ENCODE measurements around the gene DUSP2. TPM values are rescaled to one million over a fixed set of nuclear protein-coding genes. Genes with fewer than 3 reads are reported as not detected.

DUSP2 gene
- total and polyA plus RNA-seq, 10 of the 15 experiments (the other 5 are each of a cell fraction or from before 2014, with no cell fraction given): 9.7 to 212 (median 57.2) TPM

DNA sequence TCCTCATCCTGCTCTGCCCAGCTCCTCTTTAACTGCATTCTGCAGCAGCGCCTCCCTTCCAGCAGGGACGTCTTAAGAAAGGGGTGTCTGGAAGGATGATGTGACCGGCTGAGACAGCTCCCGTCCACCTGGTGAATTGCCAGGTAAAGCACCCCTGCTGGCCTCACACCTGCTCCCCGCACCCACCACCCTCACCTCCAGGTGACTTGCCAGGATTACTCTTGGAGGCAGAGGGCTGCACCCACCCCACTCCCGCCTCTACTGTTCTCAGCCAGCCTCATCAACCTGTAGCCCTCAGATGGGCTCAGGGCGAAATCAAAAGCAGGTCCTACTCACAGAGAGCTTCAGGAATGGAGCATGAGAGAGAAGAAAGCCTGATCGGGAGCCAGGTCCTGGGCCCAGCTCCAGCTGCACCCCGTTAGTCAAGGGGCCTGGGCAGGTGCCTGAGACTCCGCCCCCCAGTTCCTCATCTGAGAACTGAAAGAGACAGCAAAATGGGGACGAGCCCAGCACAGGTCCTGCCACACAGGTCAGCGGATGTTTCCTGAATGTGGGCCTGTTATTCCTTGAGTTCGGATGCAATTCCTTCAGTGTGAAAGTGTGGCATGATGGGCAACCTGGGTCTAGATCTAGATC, 34.5 kb downstream of the DUSP2 start:
- RAD21 ChIA-PET (ENCODE audit: unreplicated experiment): interaction anchor here (1.6 kb wide), 1 partner anchor 64 kb away, joined by 4 read pairs; no protein-coding TSS in a partner anchor
- H3K36me3 ChIP-seq (ENCODE audit: control insufficient read depth in 2 of 2, insufficient read depth in 2 of 2, low read length in 1 of 2): no peaks in the 10 kb centered on the region
- no peaks in the 10 kb centered on the region; the same call in 2 of the 3 replicates for H3K9me3 ChIP-seq (replicated peaks; ENCODE audit: control insufficient read depth, insufficient read depth, low read length)
- H2AFZ ChIP-seq (ENCODE audit: control insufficient read depth, low read depth, low read length): no peak overlapping the region
- H3K27ac ChIP-seq (ENCODE audit: control insufficient read depth, insufficient read depth): no peak overlapping the region
- no peak for FAIRE-seq
- H3K4me2 ChIP-seq (ENCODE audit: control insufficient read depth, insufficient read depth): no peak overlapping the region
- no TSS peak for BruUV-seq (replicated peaks)
- DNase-seq (ENCODE audit: low read depth, low spot score): no peak
- SMC1A ChIA-PET (ENCODE audit: uncharacterized antibody, unreplicated experiment): no interaction called here
- H3K9ac ChIP-seq (ENCODE audit: control insufficient read depth, insufficient read depth, low read length): no peak overlapping the region
- 39% methylated on average over 13 of the region's 13 CpGs for WGBS (ENCODE audit: insufficient coverage, insufficient replicate concordance, low lambda C conversion rate, missing lambda C conversion rate)
- no peak for ATAC-seq
- POLR2A ChIA-PET: no interaction called here
- TF ChIP-seq MTA3 (IDR thresholded peaks at IDR 0.05; ENCODE audit: borderline replicate concordance, low read length) (no peak), SREBF2 (IDR thresholded peaks at IDR 0.05; ENCODE audit: low read length) (no peak), LARP7 (IDR thresholded peaks at IDR 0.05) (no peak), BHLHE40 (IDR thresholded peaks at IDR 0.05; ENCODE audit: borderline replicate concordance in 1 of 2, low read depth in 2 of 2, low read length in 1 of 2) (no peak), NR2C2 (IDR thresholded peaks at IDR 0.05; ENCODE audit: borderline replicate concordance, control insufficient read depth, insufficient read length, low read depth) (no peak), MYB (IDR thresholded peaks at IDR 0.05; ENCODE audit: borderline replicate concordance, low read depth, low read length) (no peak)
- TF ChIP-seq, protein P1, sequence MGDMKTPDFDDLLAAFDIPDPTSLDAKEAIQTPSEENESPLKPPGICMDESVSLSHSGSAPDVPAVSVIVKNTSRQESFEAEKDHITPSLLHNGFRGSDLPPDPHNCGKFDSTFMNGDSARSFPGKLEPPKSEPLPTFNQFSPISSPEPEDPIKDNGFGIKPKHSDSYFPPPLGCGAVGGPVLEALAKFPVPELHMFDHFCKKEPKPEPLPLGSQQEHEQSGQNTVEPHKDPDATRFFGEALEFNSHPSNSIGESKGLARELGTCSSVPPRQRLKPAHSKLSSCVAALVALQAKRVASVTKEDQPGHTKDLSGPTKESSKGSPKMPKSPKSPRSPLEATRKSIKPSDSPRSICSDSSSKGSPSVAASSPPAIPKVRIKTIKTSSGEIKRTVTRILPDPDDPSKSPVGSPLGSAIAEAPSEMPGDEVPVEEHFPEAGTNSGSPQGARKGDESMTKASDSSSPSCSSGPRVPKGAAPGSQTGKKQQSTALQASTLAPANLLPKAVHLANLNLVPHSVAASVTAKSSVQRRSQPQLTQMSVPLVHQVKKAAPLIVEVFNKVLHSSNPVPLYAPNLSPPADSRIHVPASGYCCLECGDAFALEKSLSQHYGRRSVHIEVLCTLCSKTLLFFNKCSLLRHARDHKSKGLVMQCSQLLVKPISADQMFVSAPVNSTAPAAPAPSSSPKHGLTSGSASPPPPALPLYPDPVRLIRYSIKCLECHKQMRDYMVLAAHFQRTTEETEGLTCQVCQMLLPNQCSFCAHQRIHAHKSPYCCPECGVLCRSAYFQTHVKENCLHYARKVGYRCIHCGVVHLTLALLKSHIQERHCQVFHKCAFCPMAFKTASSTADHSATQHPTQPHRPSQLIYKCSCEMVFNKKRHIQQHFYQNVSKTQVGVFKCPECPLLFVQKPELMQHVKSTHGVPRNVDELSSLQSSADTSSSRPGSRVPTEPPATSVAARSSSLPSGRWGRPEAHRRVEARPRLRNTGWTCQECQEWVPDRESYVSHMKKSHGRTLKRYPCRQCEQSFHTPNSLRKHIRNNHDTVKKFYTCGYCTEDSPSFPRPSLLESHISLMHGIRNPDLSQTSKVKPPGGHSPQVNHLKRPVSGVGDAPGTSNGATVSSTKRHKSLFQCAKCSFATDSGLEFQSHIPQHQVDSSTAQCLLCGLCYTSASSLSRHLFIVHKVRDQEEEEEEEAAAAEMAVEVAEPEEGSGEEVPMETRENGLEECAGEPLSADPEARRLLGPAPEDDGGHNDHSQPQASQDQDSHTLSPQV (IDR thresholded peaks at IDR 0.05): no peak
- TF ChIP-seq, protein P2, sequence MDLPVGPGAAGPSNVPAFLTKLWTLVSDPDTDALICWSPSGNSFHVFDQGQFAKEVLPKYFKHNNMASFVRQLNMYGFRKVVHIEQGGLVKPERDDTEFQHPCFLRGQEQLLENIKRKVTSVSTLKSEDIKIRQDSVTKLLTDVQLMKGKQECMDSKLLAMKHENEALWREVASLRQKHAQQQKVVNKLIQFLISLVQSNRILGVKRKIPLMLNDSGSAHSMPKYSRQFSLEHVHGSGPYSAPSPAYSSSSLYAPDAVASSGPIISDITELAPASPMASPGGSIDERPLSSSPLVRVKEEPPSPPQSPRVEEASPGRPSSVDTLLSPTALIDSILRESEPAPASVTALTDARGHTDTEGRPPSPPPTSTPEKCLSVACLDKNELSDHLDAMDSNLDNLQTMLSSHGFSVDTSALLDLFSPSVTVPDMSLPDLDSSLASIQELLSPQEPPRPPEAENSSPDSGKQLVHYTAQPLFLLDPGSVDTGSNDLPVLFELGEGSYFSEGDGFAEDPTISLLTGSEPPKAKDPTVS (IDR thresholded peaks at IDR 0.05; ENCODE audit: low read depth, low read length): no peak
- intact Hi-C loops (cut with micrococcal nuclease; ENCODE audit: unreplicated experiment) (no loop called here), in situ Hi-C loops (cut with MboI) (no loop called here)
- no peaks in the 10 kb centered on the region for H3K79me2 ChIP-seq (ENCODE audit: control insufficient read depth, insufficient read depth, low read length)
- no peaks in the 10 kb centered on the region for H3K4me1 ChIP-seq (ENCODE audit: control insufficient read depth, insufficient read depth, low read length)
- H3K4me3 ChIP-seq: no peak overlapping the region
- no peaks in the 10 kb centered on the region for H4K20me1 ChIP-seq (ENCODE audit: control insufficient read depth, insufficient read depth)
- CTCF ChIA-PET: interaction anchor here (0.7 to 1.7 kb wide), 4 partner anchors 9 to 118 kb away, joined by 3 to 7 read pairs (median 4); no protein-coding TSS in a partner anchor
- H3K27me3 ChIP-seq (replicated peaks in 1 of 2; ENCODE audit: control insufficient read depth in 2 of 2, insufficient read depth in 2 of 2, low read length in 1 of 2): no peaks in the 10 kb centered on the region

Data from GM12878 (cell line).